GM11168 (cell line): ENCODE results near the gene RABGAP1L.
"Not testable (repeated sequence)": the region's sequence is repeated elsewhere in the genome, so short reads cannot be mapped to it uniquely, and the experiment has no call there.

Source experiments
- in situ Hi-C: fragments of 300-500 bp; cut with MboI; formaldehyde crosslinking; loops from one replicate; pipeline ENCODE4 v1.12.0; 2022; ENCODE audit warnings: low sequenced_read_pairs; ENCODE audit not compliant: unreplicated experiment

The RABGAP1L gene

GRCh38 chr1:174686213-174686612, 526.9 kb downstream of the RABGAP1L start:
- in situ Hi-C loops, result no loop called here

DNA sequence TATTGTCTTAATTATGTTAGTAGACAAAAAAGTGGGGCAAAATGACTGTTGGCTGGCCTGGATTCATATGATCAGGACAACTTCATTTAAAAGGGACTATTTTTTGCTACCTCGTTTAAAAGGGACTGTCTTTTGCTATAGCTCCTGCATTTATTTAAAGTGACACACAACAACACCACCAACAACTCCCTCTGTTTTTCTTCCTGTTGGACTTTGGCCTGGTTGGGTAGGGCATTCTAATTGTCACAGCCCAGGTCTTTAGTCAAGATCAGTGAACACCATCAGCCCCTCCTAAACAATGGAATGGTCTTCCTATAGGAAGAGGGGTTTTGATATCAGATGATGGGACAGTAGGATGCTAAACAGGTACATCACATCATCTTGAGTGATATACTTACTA, 530.2 kb downstream of the RABGAP1L start:
- in situ Hi-C loops, result no loop called here

- in situ Hi-C loops, result no loop called here
Measured at GRCh38 chr1:174690266-174690665, 530.9 kb downstream of the RABGAP1L start.

GRCh38 chr1:174692313-174692712, 533.0 kb downstream of the RABGAP1L start:
- in situ Hi-C loops, result no loop called here

DNA sequence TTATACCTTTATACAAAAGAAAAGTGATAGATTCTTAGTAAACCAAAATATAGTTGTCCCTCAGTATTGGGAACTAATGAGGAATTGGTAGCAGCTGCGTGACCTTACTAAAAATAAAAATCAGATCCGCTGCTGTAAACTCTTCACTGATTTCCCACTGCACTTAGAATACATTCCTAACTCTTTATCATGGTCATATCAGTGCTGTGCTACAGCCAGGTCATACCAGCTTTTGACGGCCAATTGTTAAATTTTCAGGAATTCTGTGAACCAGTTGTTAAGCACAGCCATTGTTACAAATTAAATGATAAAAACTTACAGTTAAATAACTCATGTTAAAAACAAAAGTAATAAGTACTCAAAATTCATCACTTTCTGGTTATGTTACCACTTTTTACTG, 533.8 kb downstream of the RABGAP1L start:
- in situ Hi-C loops, result no loop called here

DNA sequence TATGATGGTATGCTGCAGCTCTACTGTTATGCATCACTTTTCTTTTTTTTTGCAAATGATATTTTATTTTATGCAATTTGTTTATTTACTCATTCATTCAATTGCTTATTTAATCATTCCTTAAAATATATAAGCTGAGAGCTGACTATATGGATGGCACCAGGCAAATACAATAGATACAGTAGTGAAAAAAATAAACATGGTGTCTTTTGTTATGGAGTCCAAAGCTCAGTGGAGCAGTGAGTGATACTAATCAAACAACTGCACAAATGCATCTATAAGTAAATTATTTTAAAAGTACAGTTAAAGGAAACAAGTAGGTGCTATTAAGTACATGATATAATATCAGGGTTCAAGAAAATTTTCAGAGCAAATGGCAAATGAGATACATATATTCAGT, 534.2 kb downstream of the RABGAP1L start:
- in situ Hi-C loops, result not testable (repeated sequence)

DNA sequence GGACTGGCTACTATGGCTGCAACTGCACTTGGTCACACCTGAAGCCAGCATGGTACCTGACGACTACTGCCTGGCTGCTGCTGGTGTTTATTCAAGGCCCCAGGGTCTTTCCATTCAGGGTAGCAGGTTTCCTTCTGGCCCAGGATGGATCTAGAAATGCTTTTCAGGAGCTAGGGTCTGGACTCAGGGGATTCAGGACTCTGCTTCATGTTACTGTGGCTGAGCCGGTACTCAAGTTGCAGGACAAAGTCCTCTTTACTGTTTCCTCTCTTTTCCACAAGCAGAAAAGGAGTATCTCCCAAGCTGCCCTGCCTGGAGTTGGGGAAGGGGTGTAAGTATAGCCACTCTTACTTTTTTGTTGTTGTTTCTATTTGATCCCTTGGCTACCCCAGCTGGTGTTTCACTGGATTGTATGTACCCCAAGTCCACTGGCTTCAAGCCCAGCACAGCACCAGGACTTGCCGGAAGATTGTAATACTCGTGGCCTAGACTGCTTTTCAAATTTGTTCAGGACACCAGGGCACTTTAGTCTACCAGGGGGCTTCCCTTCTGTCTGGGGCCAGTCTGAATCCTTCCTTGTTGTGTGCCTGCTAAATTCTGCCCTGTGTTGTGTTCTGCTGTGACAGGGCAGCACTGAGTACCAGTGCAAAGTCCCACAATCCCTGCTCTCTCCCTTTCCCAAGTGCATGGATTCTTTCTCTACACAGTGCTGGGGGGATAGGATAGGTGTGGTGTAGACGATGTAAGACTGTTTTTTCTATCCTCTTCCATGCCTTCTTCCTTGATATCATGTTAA, 536.9 kb downstream of the RABGAP1L start:
- in situ Hi-C loops, result no loop called here

GRCh38 chr1:174700314-174700713, 541.0 kb downstream of the RABGAP1L start:
- in situ Hi-C loops, result no loop called here

GRCh38 chr1:174700775-174701174, 541.5 kb downstream of the RABGAP1L start:
- in situ Hi-C loops, result no loop called here

- in situ Hi-C loops, result no loop called here
Measured at GRCh38 chr1:174701565-174701964, 542.2 kb downstream of the RABGAP1L start.

DNA sequence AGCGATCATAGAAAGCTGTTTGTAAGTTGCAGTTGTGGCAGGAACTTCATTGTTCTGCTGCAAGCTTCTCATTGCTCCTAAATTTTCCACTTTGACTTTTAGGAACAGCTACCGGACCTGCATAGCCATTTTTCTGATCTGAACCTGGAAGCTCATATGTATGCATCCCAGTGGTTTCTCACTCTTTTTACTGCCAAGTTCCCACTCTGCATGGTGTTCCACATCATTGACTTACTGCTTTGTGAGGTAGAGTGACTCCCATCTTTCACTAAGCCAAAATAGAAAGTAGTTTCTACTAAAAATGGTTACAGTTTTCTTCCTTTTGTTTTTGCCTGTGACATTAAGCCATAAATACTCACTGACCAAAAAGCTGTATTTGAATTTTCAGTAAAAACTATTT, 542.7 kb downstream of the RABGAP1L start:
- in situ Hi-C loops, result no loop called here

GRCh38 chr1:174703309-174703708, 544.0 kb downstream of the RABGAP1L start:
- in situ Hi-C loops, result no loop called here

DNA sequence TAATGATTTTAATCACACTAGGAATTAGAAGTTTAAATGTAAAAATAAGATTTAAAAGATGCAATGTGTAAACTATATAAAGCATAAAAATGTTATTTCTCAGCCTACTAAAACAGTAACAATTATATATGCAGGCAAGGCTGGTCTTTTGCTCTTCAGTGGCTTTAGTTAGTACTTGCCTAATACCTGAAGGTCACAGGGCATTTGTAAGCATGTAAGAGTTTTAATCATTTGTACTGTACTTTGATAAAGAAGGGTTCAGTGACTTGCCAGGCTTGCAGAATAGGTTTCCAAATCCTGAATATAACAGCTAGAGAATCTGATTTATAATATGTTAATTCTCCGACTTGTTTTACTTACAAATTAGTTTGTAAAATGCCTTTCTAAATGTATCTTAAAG, 545.0 kb downstream of the RABGAP1L start:
- in situ Hi-C loops, result no loop called here

DNA sequence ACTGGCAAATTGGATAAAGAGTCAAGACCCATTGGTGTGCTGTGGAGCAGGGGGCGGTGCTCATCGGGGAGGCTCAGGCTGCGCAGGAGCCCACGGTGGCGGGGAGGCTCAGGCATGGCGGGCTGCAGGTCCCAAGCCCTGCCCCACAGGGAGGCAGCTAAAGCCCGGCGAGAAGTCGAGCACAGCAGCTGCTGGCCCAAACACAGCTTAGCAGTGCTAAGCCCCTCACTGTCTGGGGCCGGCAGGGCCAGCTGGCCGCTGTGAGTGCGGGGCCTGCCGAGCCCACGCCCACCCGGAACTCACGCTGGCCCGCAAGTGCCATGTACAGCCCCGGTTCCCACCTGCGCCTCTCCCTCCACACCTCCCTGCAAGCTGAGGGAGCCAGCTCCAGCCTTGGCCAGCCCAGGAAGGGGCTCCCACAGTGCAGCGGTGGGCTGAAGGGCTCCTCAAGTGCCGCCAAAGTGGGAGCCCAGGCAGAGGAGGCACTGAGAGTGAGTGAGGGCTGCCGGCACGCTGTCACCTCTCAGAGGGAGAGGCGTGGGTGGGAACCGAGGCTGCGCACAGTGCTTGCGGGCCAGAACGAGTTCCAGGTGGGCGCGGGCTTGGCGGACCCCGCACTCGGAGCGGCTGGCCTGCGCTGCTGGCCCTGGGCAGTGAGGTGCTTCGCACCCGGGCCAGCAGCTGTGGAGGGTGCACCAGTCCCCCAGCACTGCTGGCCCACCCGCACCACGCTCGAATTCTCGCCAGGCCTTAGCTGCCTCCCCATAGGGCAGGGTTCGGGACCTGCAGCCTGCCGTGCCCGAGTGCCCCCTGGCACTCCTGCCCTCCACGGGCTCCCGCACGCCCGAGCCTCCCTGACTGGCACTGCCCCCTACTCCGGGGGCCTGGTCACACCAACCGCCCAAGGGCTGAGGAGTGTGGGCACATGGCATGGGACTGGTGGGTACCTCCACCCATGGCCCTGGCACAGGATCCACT, 551.8 kb downstream of the RABGAP1L start:
- in situ Hi-C loops, result no loop called here

- in situ Hi-C loops, result not testable (repeated sequence)
Measured at GRCh38 chr1:174711848-174712247, 552.5 kb downstream of the RABGAP1L start.

GRCh38 chr1:174712541-174712940, 553.2 kb downstream of the RABGAP1L start:
- in situ Hi-C loops, result no loop called here

- in situ Hi-C loops, result no loop called here
Measured at GRCh38 chr1:174713796-174714195, 554.5 kb downstream of the RABGAP1L start.

DNA sequence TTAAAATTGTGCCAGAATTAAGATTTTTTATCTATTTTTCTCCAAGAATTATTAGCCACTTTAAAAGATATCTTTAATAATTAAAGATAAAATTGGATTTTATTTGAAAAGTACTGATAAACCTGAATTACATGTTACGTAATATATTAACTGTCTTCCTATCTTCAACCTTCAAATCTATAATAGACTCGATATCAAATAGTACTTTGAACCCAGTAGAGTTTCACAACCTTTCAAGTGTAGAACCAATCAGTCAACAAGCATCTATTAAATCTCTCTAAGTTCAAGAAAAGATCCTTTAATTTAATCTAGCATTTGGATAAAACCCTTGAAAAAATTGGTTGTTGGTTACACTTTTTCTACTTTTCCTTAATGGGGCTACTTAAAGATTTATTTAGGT, 559.9 kb downstream of the RABGAP1L start:
- in situ Hi-C loops, result no loop called here

DNA sequence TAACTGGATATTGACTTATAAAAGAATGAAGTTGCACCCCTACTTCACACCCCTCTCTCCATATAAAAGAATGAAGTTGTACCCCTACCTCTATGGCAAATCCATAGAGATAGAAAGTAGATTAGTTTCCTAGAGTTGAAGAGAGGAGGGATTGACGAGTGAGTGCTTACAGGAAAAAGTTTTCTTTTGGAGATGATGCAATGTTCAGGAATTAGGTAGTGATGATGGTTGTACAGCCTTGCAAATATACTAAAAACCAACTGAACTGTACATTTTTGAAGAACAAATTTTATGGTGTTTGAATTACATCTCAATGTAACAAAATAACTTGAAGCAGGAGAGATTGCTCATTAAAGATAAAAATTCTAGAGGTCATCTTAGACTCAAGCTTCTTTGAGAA, 561.3 kb downstream of the RABGAP1L start:
- in situ Hi-C loops, result no loop called here

GRCh38 chr1:174721246-174721645, 561.9 kb downstream of the RABGAP1L start:
- in situ Hi-C loops, result no loop called here

DNA sequence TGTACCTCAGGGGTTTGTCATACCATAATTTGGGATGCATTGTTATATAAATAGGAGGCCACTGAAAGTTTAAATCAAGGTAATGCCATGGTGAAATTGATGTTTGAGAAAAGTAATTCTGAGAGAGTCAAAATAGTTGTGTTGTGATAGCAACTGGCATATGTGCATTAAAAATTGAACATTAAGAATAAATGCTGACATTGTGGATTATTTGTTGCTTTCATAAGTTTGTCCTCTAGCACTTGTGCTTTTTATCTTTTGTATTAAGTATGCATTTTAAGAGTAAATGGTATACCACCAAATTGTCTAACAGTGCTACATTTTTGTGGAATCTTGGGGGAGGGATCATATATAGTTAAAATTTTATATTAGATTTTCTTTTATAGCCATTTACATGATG, 564.5 kb downstream of the RABGAP1L start:
- in situ Hi-C loops, result no loop called here
